ENCODE measurements around the gene RFNG. TPM values are rescaled to one million over a fixed set of nuclear protein-coding genes. Genes with fewer than 3 reads are reported as not detected.
A peak's percentile ranks its signal among the peaks of the same experiment; 100 is the strongest.

RFNG gene
- total and polyA plus RNA-seq, 2 of the 13 experiments (the other 11 are each of a cell fraction or from before 2014, with no cell fraction given) = 61.4 to 64.0 TPM

- TF ChIP-seq WIZ (CRISPR knock-in tag; IDR thresholded peaks at IDR 0.05) (no peak), THAP11 (CRISPR knock-in tag; IDR thresholded peaks at IDR 0.05) (no peak), TEAD2 (CRISPR knock-in tag; IDR thresholded peaks at IDR 0.05) (no peak), DPF2 (CRISPR knock-in tag; IDR thresholded peaks at IDR 0.05; ENCODE audit: borderline replicate concordance, low read depth) (peak; percentile 60; the same call in 1 of the 2 replicates), TP53 (CRISPR knock-in tag; conservative IDR thresholded peaks at IDR 0.05) (0 out of 2 replicates have a peak, but pooled peaks have one; percentile 41), HDAC1 (CRISPR knock-in tag; IDR thresholded peaks at IDR 0.05) (peak; percentile 85), NCOA2 (CRISPR knock-in tag; IDR thresholded peaks at IDR 0.05) (no peak; the same call in 1 of the 2 replicates), SP140L (CRISPR knock-in tag; IDR thresholded peaks at IDR 0.05; ENCODE audit: borderline replicate concordance) (no peak), NFE2 (CRISPR knock-in tag; IDR thresholded peaks at IDR 0.05) (no peak), SP4 (CRISPR knock-in tag; IDR thresholded peaks at IDR 0.05) (0 out of 2 replicates have a peak, but pooled peaks have one; percentile 41), ZNF564 (CRISPR knock-in tag; IDR thresholded peaks at IDR 0.05) (no peak; the same call in none of the 2 replicates), ARID4A (CRISPR knock-in tag; IDR thresholded peaks at IDR 0.05; ENCODE audit: borderline replicate concordance) (peak; percentile 68; the same call in 1 of the 2 replicates), SALL2 (CRISPR knock-in tag; IDR thresholded peaks at IDR 0.05) (peak; percentile 17; the same call in 1 of the 2 replicates), ZKSCAN1 (IDR thresholded peaks at IDR 0.05; ENCODE audit: low read length) (no peak), JUND (CRISPR knock-in tag; IDR thresholded peaks at IDR 0.05) (peak; percentile 74; the same call in 1 of the 2 replicates), ZNF784 (CRISPR knock-in tag; IDR thresholded peaks at IDR 0.05; ENCODE audit: borderline replicate concordance) (no peak), PAX8 (CRISPR knock-in tag; IDR thresholded peaks at IDR 0.05; ENCODE audit: borderline replicate concordance) (no peak; the same call in 1 of the 2 replicates), FOXA3 (CRISPR knock-in tag; IDR thresholded peaks at IDR 0.05) (peak; percentile 28; the same call in 1 of the 2 replicates), PHF8 (CRISPR knock-in tag; IDR thresholded peaks at IDR 0.05) (no peak; the same call in 1 of the 2 replicates), NFIB (CRISPR knock-in tag; IDR thresholded peaks at IDR 0.05; ENCODE audit: borderline replicate concordance) (no peak)
- TF ChIP-seq, protein P1, sequence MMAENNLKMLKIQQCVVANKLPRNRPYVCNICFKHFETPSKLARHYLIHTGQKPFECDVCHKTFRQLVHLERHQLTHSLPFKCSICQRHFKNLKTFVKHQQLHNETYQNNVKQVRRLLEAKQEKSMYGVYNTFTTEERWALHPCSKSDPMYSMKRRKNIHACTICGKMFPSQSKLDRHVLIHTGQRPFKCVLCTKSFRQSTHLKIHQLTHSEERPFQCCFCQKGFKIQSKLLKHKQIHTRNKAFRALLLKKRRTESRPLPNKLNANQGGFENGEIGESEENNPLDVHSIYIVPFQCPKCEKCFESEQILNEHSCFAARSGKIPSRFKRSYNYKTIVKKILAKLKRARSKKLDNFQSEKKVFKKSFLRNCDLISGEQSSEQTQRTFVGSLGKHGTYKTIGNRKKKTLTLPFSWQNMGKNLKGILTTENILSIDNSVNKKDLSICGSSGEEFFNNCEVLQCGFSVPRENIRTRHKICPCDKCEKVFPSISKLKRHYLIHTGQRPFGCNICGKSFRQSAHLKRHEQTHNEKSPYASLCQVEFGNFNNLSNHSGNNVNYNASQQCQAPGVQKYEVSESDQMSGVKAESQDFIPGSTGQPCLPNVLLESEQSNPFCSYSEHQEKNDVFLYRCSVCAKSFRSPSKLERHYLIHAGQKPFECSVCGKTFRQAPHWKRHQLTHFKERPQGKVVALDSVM (CRISPR knock-in tag; IDR thresholded peaks at IDR 0.05) = no peak
- TF ChIP-seq, protein P2, sequence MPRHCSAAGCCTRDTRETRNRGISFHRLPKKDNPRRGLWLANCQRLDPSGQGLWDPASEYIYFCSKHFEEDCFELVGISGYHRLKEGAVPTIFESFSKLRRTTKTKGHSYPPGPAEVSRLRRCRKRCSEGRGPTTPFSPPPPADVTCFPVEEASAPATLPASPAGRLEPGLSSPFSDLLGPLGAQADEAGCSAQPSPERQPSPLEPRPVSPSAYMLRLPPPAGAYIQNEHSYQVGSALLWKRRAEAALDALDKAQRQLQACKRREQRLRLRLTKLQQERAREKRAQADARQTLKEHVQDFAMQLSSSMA (CRISPR knock-in tag; IDR thresholded peaks at IDR 0.05) = peak; percentile 65
Observed at GRCh38 chr17:81999976-82000802, 51.4 kb downstream of the RFNG start (continued).
